ENCODE data around the gene RNF112. TPM values are rescaled to one million over a fixed set of nuclear protein-coding genes. Genes with fewer than 3 reads are reported as not detected.

RNF112 gene
- total RNA-seq, 1 donor from 2014 or later: 0.31 TPM

DNA sequence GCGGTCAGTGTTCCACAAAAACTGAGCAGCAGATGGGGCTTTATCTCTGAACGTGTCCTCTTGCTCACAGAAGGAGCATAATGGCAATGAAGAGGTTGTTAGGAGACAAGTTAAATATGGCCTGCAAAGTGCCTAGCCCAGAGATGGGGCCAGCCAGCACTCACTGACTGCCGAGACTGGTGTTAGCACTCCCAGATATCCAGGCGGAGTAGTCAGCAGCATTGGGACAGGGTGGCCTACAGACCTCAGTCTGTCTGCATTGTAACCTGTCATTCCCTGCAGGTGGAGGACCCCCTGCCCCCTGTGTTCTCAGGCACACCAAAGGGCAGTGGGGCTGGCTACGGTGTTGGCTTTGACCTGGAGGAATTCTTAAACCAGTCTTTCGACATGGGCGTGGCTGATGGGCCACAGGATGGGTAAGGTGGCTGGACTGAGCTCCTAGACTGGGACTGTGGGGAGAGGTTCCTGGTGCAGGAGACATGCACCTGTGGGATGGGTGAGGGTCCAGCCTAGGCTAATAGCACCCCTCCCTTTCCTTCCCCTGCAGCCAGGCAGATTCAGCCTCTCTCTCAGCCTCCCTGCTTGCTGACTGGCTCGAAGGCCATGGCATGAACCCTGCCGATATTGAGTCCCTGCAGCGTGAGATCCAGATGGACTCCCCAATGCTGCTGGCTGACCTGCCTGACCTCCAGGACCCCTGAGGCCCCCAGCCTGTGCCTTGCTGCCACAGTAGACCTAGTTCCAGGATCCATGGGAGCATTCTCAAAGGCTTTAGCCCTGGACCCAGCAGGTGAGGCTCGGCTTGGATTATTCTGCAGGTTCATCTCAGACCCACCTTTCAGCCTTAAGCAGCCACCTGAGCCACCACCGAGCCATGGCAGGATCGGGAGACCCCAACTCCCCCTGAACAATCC, 28.2 kb upstream of the RNF112 start:
- DNase-seq (ENCODE audit: low spot score): no peak
- Mint-ChIP-seq H3K4me1 (ENCODE audit: unreplicated experiment) (peaks cover 10% of the 10 kb centered on the region), H3K27me3 (ENCODE audit: unreplicated experiment) (peaks cover 8% of the 10 kb centered on the region), H3K27ac (ENCODE audit: unreplicated experiment) (no peak overlapping the region), H3K9me3 (ENCODE audit: unreplicated experiment) (no peaks in the 10 kb centered on the region), H3K36me3 (ENCODE audit: low read depth, unreplicated experiment) (peaks cover 15% of the 10 kb centered on the region), H3K4me3 (ENCODE audit: unreplicated experiment) (no peak overlapping the region)
- TF ChIP-seq, protein P1, sequence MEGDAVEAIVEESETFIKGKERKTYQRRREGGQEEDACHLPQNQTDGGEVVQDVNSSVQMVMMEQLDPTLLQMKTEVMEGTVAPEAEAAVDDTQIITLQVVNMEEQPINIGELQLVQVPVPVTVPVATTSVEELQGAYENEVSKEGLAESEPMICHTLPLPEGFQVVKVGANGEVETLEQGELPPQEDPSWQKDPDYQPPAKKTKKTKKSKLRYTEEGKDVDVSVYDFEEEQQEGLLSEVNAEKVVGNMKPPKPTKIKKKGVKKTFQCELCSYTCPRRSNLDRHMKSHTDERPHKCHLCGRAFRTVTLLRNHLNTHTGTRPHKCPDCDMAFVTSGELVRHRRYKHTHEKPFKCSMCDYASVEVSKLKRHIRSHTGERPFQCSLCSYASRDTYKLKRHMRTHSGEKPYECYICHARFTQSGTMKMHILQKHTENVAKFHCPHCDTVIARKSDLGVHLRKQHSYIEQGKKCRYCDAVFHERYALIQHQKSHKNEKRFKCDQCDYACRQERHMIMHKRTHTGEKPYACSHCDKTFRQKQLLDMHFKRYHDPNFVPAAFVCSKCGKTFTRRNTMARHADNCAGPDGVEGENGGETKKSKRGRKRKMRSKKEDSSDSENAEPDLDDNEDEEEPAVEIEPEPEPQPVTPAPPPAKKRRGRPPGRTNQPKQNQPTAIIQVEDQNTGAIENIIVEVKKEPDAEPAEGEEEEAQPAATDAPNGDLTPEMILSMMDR (IDR thresholded peaks at IDR 0.05; ENCODE audit: unreplicated experiment): no peak

DNA sequence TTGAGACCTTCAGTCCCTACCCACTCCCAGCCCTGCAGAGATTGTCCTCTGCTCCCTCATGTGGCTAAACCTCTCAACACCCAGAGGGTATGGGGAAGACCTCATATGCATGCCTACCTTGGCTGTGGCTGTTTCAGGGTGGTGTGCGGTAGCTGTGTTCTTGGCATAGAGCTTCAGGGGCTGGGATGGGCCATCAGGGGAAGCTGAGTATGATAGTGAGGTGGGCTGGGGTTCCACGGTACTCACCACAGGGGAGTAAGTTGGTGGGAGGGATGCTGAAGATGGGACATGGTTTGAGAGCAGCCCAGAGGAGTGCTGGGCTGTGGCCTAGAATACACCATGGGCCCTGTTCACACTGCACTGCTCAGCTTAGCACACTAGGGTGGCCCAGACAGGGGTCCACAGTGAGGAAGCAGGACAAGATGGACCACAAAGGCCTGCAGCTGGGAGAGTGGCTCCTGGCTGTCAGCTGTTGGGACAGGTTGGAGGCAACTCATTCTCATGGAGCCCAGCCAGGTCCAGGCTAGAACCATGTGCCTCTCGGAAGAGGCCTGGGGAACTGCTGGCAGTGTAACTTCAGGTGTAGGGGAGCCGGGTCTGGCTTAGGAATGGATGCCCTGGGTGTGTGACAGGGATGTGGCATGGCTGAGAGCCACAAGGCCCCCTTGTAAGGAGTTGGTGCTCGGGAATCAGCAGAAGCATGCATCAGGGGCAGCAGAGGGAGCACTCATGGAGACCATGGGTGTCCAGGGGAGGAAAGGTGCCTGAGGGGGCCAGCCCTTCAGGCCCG, 27.2 kb upstream of the RNF112 start:
- Mint-ChIP-seq H3K9me3 (ENCODE audit: unreplicated experiment) (no peaks in the 10 kb centered on the region), H3K27me3 (ENCODE audit: unreplicated experiment) (peaks cover 11% of the 10 kb centered on the region), H3K4me1 (ENCODE audit: unreplicated experiment) (peaks cover 10% of the 10 kb centered on the region), H3K27ac (ENCODE audit: unreplicated experiment) (no peak overlapping the region), H3K36me3 (ENCODE audit: low read depth, unreplicated experiment) (peaks cover 15% of the 10 kb centered on the region), H3K4me3 (ENCODE audit: unreplicated experiment) (no peak overlapping the region)
- TF ChIP-seq, protein P1 (IDR thresholded peaks at IDR 0.05; ENCODE audit: unreplicated experiment): no peak
- DNase-seq (ENCODE audit: low spot score): no peak

DNA sequence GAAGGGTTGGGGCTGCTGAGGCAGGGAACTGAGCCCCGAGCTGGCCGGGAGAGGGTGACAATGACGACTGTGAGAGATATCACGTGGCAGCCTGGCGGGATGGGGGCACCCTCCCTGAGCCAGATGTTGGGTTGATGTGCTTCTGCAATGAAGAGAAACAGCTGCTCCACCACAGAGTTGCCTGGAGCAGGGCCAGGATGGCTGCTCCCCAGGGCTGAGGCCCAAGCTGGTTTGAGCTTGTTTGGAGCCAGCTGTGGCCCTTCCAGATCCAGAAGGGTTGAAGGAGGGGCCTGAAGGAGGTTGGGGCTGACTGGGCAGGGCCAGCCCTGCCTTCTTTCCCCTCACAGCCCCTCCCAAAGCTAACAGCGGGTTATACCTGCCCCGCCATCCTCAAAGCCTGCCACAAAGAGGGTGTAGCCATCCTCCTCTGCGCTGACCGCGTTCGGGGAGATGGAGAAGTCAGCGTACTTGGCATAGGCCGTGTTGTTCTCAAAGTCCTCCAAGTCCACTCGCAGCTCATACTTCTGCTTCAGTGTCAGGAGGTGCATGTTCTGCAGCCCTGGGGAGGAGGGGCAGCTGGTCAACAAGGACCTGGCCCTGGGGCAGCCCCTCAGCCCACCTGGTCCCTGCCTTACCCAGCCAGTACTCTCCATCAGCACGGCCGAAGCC, 26.2 kb upstream of the RNF112 start:
- peaks cover 12% of the 10 kb centered on the region for H3K36me3 Mint-ChIP-seq (ENCODE audit: low read depth, unreplicated experiment)
- no peaks in the 10 kb centered on the region for H3K9me3 Mint-ChIP-seq (ENCODE audit: unreplicated experiment)
- no peak overlapping the region for H3K27ac Mint-ChIP-seq (ENCODE audit: unreplicated experiment)
- TF ChIP-seq, protein P1 (IDR thresholded peaks at IDR 0.05; ENCODE audit: unreplicated experiment): no peak
- DNase-seq (ENCODE audit: low spot score): no peak
- no peak overlapping the region for H3K4me3 Mint-ChIP-seq (ENCODE audit: unreplicated experiment)
- H3K27me3 Mint-ChIP-seq (ENCODE audit: unreplicated experiment): peaks cover 9% of the 10 kb centered on the region
- H3K4me1 Mint-ChIP-seq (ENCODE audit: unreplicated experiment): peaks cover 2% of the 10 kb centered on the region

DNA sequence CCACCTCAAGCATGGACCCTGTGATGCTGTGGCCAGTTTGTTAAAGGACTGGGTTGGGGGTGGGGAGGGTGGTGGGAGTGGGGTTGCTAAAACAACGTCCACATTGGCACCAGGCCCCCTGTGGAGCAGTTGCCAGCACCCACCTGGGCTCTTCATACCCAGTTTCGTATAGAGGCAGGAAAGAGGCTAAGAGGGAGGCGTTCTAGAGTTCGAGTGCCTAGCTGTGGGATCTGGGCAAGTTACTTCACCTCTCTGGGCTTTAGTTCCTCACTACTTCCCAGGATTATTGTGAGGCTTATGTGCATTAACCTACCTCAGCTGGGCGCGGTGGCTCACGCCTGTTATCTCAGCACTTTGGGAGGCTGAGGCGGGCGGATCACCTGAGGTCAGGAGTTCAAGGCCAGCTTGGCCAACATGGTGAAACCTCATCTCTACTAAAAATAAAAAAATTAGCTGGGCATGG, 25.5 kb upstream of the RNF112 start:
- TF ChIP-seq, protein P1 (IDR thresholded peaks at IDR 0.05; ENCODE audit: unreplicated experiment): no peak
- H3K4me3 Mint-ChIP-seq (ENCODE audit: unreplicated experiment): no peak overlapping the region
- peaks cover 9% of the 10 kb centered on the region for H3K36me3 Mint-ChIP-seq (ENCODE audit: low read depth, unreplicated experiment)
- no peaks in the 10 kb centered on the region for H3K9me3 Mint-ChIP-seq (ENCODE audit: unreplicated experiment)
- DNase-seq (ENCODE audit: low spot score): no peak
- H3K4me1 Mint-ChIP-seq (ENCODE audit: unreplicated experiment): no peaks in the 10 kb centered on the region
- H3K27me3 Mint-ChIP-seq (ENCODE audit: unreplicated experiment): peaks cover 9% of the 10 kb centered on the region
- no peak overlapping the region for H3K27ac Mint-ChIP-seq (ENCODE audit: unreplicated experiment)
